Gastrocnemius medialis (tissue), 4 donors: ENCODE results near the gene LCE3D. TPM values are rescaled to one million over a fixed set of nuclear protein-coding genes. Genes with fewer than 3 reads are reported as not detected.
"Not testable (repeated sequence)": the region's sequence is repeated elsewhere in the genome, so short reads cannot be mapped to it uniquely, and the experiment has no call there.

ENCODE experiments used
- ATAC-seq, 2 donors: fragments of 150-250 bp; one replicate each; pipeline ENCODE4 v1.9.1; 2016
- DNase-seq, 2 donors: peaks; one replicate each; pipeline ENCODE4 v3.0.0-alpha.2; 2019
- H3K27ac ChIP-seq, 4 donors: fragments of 200-600 bp; sonication (generic); 1 replicate in 1 of 4; 2 replicates in 3 of 4; pipeline ENCODE4 v1.5.1; 2016 to 2018; ENCODE audit warnings: mild to moderate bottlenecking in 2 of 4, moderate library complexity in 1 of 4
- H3K27me3 ChIP-seq, 3 donors: fragments of 200-600 bp; sonication (generic) in 2 of 3; 1 replicate in 1 of 3; 2 replicates in 2 of 3; pipeline versions ENCODE4 v1.5.1 to v1.6.0; 2016 to 2019; ENCODE audit warnings: mild to moderate bottlenecking in 1 of 3, moderate library complexity in 1 of 3
- H3K36me3 ChIP-seq, 2 donors: fragments of 200-600 bp; sonication (generic) in 1 of 2; one replicate each; pipeline ENCODE4 v1.5.1; 2017 to 2018
- H3K4me1 ChIP-seq, 2 donors: fragments of 200-600 bp; sonication (generic) in 1 of 2; one replicate each; pipeline ENCODE4 v1.5.1; 2016 to 2017; ENCODE audit warnings: mild to moderate bottlenecking in 2 of 2
- H3K4me3 ChIP-seq, 4 donors: fragments of 200-600 bp; sonication (generic) in 3 of 4; 1 replicate in 1 of 4; 2 replicates in 3 of 4; pipeline ENCODE4 v1.5.1; 2016 to 2019; ENCODE audit warnings: mild to moderate bottlenecking in 2 of 4
- H3K9me3 ChIP-seq, 3 donors: fragments of 200-600 bp; sonication (generic) in 2 of 3; 1 replicate in 1 of 3; 2 replicates in 2 of 3; pipeline ENCODE4 v1.5.1; 2016 to 2019
- CTCF ChIP-seq, 5 experiments: fragments of 450-650 bp in 3 of 5; fragments of 200-600 bp in 2 of 5; sonication (generic) in 2 of 5; IDR thresholded peaks in 4 of 5; conservative IDR thresholded peaks in 1 of 5; 1 replicate in 4 of 5; 2 replicates in 1 of 5; pipeline ENCODE4 v1.5.1; 2016 to 2019; ENCODE audit warnings: antibody characterized with exemption in 5 of 5, mild to moderate bottlenecking in 3 of 5, moderate library complexity in 3 of 5
- POLR2A ChIP-seq, 2 donors: fragments of 450-650 bp; IDR thresholded peaks; one replicate each; pipeline ENCODE4 v1.6.1; 2017; ENCODE audit warnings: antibody characterized with exemption in 2 of 2, mild to moderate bottlenecking in 2 of 2, moderate library complexity in 2 of 2
- in situ Hi-C, 4 donors: fragments of 200-750 bp; cut with MboI; loops; one replicate each; pipeline versions ENCODE4 v1.15.0 to v1.8.0; 2017; ENCODE audit warnings: low sequenced_read_pairs in 4 of 4
- intact Hi-C: fragments of 100-400 bp; cut with DNase I; formaldehyde crosslinking; loops from one replicate; pipeline ENCODE4 v1.15.1; 2023; ENCODE audit warnings: low total_unique reads
- total RNA-seq, 4 donors: library from RNA; depleted of rRNA; stranded (reverse); fragments of >200 nt; gene quantifications; one replicate each; pipeline versions ENCODE4 v1.1.0 to v1.2.3, GENCODE V29; 2016

The LCE3D gene
- total RNA-seq, 4 donors from 2014 or later: not detected

GRCh38 chr1:152565115-152565514 lies 15.2 kb downstream of the LCE3D start:
- Histone ChIP-seq H3K36me3 (no peaks in the 10 kb centered on the region), H3K4me1 (no peaks in the 10 kb centered on the region), H3K27ac (no peak overlapping the region), H3K9me3 (no peaks in the 10 kb centered on the region), H3K27me3 (no peaks in the 10 kb centered on the region), H3K4me3 (no peak overlapping the region)
- TF ChIP-seq CTCF (IDR thresholded peaks at IDR 0.05 in 4 of 5, conservative IDR thresholded peaks at IDR 0.05 in 1 of 5) (no peak), POLR2A (IDR thresholded peaks at IDR 0.05) (no peak)
- ATAC-seq: no peak
- in situ Hi-C loops (no loop called here), intact Hi-C loops (no loop called here)
- DNase-seq: no peak

GRCh38 chr1:152548358-152548757 lies 32.0 kb downstream of the LCE3D start:
- H3K4me1 ChIP-seq, in situ Hi-C loops, H3K36me3 ChIP-seq, ATAC-seq, DNase-seq, intact Hi-C loops, H3K27ac ChIP-seq, H3K4me3 ChIP-seq, H3K27me3 ChIP-seq, H3K9me3 ChIP-seq: not testable (repeated sequence)

GRCh38 chr1:152546704-152547103 lies 33.6 kb downstream of the LCE3D start:
- TF ChIP-seq POLR2A (IDR thresholded peaks at IDR 0.05): no peak
- no peak for TF ChIP-seq CTCF (IDR thresholded peaks at IDR 0.05 in 4 of 5, conservative IDR thresholded peaks at IDR 0.05 in 1 of 5)
- Histone ChIP-seq H3K27ac (no peak overlapping the region), H3K4me3 (no peak overlapping the region), H3K9me3 (no peaks in the 10 kb centered on the region), H3K4me1 (no peaks in the 10 kb centered on the region), H3K36me3 (no peaks in the 10 kb centered on the region), H3K27me3 (no peaks in the 10 kb centered on the region)
- ATAC-seq: no peak
- no peak for DNase-seq
- in situ Hi-C loops: no loop called here
- intact Hi-C loops: no loop called here

- Histone ChIP-seq H3K4me1 (no peaks in the 10 kb centered on the region), H3K27me3 (no peaks in the 10 kb centered on the region), H3K4me3 (no peak overlapping the region), H3K36me3 (no peaks in the 10 kb centered on the region), H3K27ac (no peak overlapping the region), H3K9me3 (no peaks in the 10 kb centered on the region)
- DNase-seq: no peak
- in situ Hi-C loops (no loop called here), intact Hi-C loops (no loop called here)
- no peak for ATAC-seq
- TF ChIP-seq POLR2A (IDR thresholded peaks at IDR 0.05) (no peak), CTCF (IDR thresholded peaks at IDR 0.05 in 4 of 5, conservative IDR thresholded peaks at IDR 0.05 in 1 of 5) (no peak)
Measured at GRCh38 chr1:152543820-152544219, 36.5 kb downstream of the LCE3D start.

- H3K27me3 ChIP-seq: no peaks in the 10 kb centered on the region
- intact Hi-C loops (no loop called here), in situ Hi-C loops (no loop called here)
- TF ChIP-seq POLR2A (IDR thresholded peaks at IDR 0.05): no peak
- no peak for TF ChIP-seq CTCF (IDR thresholded peaks at IDR 0.05 in 4 of 5, conservative IDR thresholded peaks at IDR 0.05 in 1 of 5)
- H3K4me1 ChIP-seq: no peaks in the 10 kb centered on the region
- H3K9me3 ChIP-seq: no peaks in the 10 kb centered on the region
- no peaks in the 10 kb centered on the region for H3K36me3 ChIP-seq
- H3K27ac ChIP-seq: no peak overlapping the region
- ATAC-seq (no peak), DNase-seq (no peak)
- no peak overlapping the region for H3K4me3 ChIP-seq
Measured at GRCh38 chr1:152539901-152540300, 40.4 kb downstream of the LCE3D start.
